Caco-2 (cell line): ENCODE measurements around the gene LARGE2. TPM values are rescaled to one million over a fixed set of nuclear protein-coding genes. Genes with fewer than 3 reads are reported as not detected.
A peak's percentile ranks its signal among the peaks of the same experiment; 100 is the strongest.

Experiments used
- BruUV-seq: library from RNA; stranded (reverse); fragments of 400-500 nt; replicated peaks from 2 replicates; lab custom pipeline; 2021; lab: Mats Ljungman, UMichigan
- CTCF ChIA-PET: fragments of 300-600 bp; sonication (Branson Sonifier 250); formaldehyde crosslinking; loops from one replicate; lab custom pipeline; 2022; ENCODE audit warnings: antibody characterized with exemption; lab: Charles Lee
- POLR2A ChIA-PET: fragments of 300-600 bp; sonication (Branson Sonifier 250); formaldehyde crosslinking; loops from one replicate; lab custom pipeline; 2022; ENCODE audit warnings: antibody characterized with exemption; lab: Charles Lee
- DNase-seq, 2 experiments: peaks; one replicate each; pipeline versions ENCODE4 v3.0.0 to v3.0.0-alpha.2; 2020 to 2022
- H3K27me3 ChIP-seq: replicated peaks from 2 replicates; pipeline ENCODE4 v1.6.0; 2011; ENCODE audit warnings: low read length; ENCODE audit not compliant: control insufficient read depth, insufficient read depth
- H3K36me3 ChIP-seq: 2 replicates; pipeline ENCODE4 v1.5.1; 2011; ENCODE audit warnings: low read length; ENCODE audit not compliant: control insufficient read depth, insufficient read depth
- H3K4me1 ChIP-seq: fragments of 250-450 bp; sonication (Bioruptor Pico); 2 replicates; pipeline ENCODE4 v1.5.1; 2020; ENCODE audit warnings: mild to moderate bottlenecking
- H3K4me3 ChIP-seq: 2 replicates; pipeline ENCODE4 v1.5.1; 2011; ENCODE audit warnings: low read depth, mild to moderate bottlenecking, control low read depth, low read length
- H3K9me3 ChIP-seq: fragments of 250-450 bp; sonication (Bioruptor Pico); 2 replicates; pipeline ENCODE4 v1.5.1; 2020; ENCODE audit warnings: mild to moderate bottlenecking, moderate library complexity
- H3K27ac Mint-ChIP-seq: one replicate; pipeline ENCODE4 v1.8.0; 2022; ENCODE audit warnings: mixed read lengths; ENCODE audit not compliant: unreplicated experiment
- H3K27me3 Mint-ChIP-seq: one replicate; pipeline ENCODE4 v1.8.0; 2022; ENCODE audit warnings: mixed read lengths; ENCODE audit not compliant: insufficient read depth, unreplicated experiment
- H3K36me3 Mint-ChIP-seq: one replicate; pipeline ENCODE4 v1.8.0; 2022; ENCODE audit warnings: mild to moderate bottlenecking, mixed read lengths; ENCODE audit not compliant: insufficient read depth, unreplicated experiment
- H3K4me1 Mint-ChIP-seq: one replicate; pipeline ENCODE4 v1.8.0; 2022; ENCODE audit warnings: low read depth, mixed read lengths; ENCODE audit not compliant: unreplicated experiment
- H3K4me3 Mint-ChIP-seq: one replicate; pipeline ENCODE4 v1.8.0; 2022; ENCODE audit warnings: mild to moderate bottlenecking, moderate library complexity, mixed read lengths; ENCODE audit not compliant: unreplicated experiment
- H3K9me3 Mint-ChIP-seq: one replicate; pipeline ENCODE4 v1.8.0; 2022; ENCODE audit warnings: mixed read lengths; ENCODE audit not compliant: unreplicated experiment
- intact Hi-C: fragments of 100-400 bp; cut with micrococcal nuclease; formaldehyde crosslinking; loops from one replicate; pipeline ENCODE4 v1.10.0; 2022; ENCODE audit not compliant: unreplicated experiment
- total RNA-seq: library from RNA; stranded (reverse); gene quantifications from 2 replicates; pipeline ENCODE4 v1.2.3, GENCODE V29; 2022
- TF ChIP-seq, protein P1 (sequence below), 2 experiments: fragments of 200-600 bp in 1 of 2; IDR thresholded peaks; 1 replicate in 1 of 2; 2 replicates in 1 of 2; pipeline versions ENCODE4 v1.5.1 to v1.8.0; 2011 to 2022; ENCODE audit warnings: antibody characterized with exemption in 1 of 2, control low read depth in 1 of 2, inconsistent platforms in 1 of 2, low read depth in 1 of 2, low read length in 1 of 2, mild to moderate bottlenecking in 1 of 2, moderate library complexity in 1 of 2; ENCODE audit not compliant: insufficient read depth in 1 of 2, severe bottlenecking in 1 of 2, unreplicated experiment in 1 of 2

The LARGE2 gene
- total RNA-seq, 1 experiment from 2014 or later: 67.4 TPM

DNA sequence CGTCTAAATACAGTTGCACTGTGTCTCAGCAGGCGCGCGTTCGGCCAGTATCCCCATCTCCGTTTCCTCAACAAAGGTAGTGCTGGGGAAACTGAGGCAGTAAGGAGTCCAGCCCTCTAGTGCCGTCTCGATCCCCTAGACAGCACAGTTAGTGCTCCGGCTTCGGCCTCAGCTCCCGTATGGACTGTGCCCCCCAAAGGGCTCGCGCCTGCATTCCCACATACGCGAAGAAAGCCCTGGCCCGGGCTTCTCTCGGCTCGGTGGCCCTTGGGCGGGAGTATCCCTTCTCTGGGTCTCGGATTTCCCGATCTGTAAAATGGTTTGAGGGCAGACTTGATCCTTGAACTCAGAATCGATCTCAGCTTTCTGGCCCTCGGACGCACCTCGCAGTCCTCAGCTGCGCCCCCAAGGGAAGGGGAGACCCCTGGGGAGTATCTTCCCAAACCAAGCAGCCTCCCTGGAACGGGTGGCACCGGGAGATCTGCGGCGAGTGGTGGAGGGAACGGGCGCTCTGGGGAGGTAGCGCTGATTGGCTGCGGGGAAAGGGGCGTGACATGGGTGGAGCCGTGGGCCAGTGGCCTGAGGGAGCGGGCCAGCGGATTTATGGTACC, 4.0 kb upstream of the LARGE2 start:
- intact Hi-C loops: loop anchor here (1.0 kb wide), 1 partner anchor 18 kb away; no protein-coding TSS in a partner anchor
- DNase-seq: peak; percentile 88 to 89
- Mint-ChIP-seq H3K27me3 (no peaks in the 10 kb centered on the region), H3K4me1 (peaks cover 6% of the 10 kb centered on the region), H3K36me3 (peaks cover 28% of the 10 kb centered on the region), H3K4me3 (peak overlapping the region; percentile 83), H3K9me3 (no peaks in the 10 kb centered on the region), H3K27ac (peak overlapping the region; percentile 99)
- BruUV-seq: TSS peak; percentile 44
- POLR2A ChIA-PET: interaction anchor here (0.6 to 1.0 kb wide), 6 partner anchors 8 to 1660 kb away, joined by 4 to 5 read pairs (median 4); no protein-coding TSS in a partner anchor
- H3K4me3 ChIP-seq: peak overlapping the region; percentile 92
- CTCF ChIA-PET: interaction anchor here (0.7 to 1.4 kb wide), 5 partner anchors 19 to 147 kb away, joined by 3 to 6 read pairs (median 4); no protein-coding TSS in a partner anchor
- no peaks in the 10 kb centered on the region for H3K27me3 ChIP-seq
- H3K36me3 ChIP-seq: peaks cover 3% of the 10 kb centered on the region
- H3K4me1 ChIP-seq: peaks cover 17% of the 10 kb centered on the region
- H3K9me3 ChIP-seq: no peaks in the 10 kb centered on the region
- TF ChIP-seq, protein P1, sequence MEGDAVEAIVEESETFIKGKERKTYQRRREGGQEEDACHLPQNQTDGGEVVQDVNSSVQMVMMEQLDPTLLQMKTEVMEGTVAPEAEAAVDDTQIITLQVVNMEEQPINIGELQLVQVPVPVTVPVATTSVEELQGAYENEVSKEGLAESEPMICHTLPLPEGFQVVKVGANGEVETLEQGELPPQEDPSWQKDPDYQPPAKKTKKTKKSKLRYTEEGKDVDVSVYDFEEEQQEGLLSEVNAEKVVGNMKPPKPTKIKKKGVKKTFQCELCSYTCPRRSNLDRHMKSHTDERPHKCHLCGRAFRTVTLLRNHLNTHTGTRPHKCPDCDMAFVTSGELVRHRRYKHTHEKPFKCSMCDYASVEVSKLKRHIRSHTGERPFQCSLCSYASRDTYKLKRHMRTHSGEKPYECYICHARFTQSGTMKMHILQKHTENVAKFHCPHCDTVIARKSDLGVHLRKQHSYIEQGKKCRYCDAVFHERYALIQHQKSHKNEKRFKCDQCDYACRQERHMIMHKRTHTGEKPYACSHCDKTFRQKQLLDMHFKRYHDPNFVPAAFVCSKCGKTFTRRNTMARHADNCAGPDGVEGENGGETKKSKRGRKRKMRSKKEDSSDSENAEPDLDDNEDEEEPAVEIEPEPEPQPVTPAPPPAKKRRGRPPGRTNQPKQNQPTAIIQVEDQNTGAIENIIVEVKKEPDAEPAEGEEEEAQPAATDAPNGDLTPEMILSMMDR (IDR thresholded peaks at IDR 0.05; ENCODE audit: insufficient read depth in 1 of 2, low read depth in 1 of 2, low read length in 1 of 2, severe bottlenecking in 1 of 2, unreplicated experiment in 1 of 2): no peak

DNA sequence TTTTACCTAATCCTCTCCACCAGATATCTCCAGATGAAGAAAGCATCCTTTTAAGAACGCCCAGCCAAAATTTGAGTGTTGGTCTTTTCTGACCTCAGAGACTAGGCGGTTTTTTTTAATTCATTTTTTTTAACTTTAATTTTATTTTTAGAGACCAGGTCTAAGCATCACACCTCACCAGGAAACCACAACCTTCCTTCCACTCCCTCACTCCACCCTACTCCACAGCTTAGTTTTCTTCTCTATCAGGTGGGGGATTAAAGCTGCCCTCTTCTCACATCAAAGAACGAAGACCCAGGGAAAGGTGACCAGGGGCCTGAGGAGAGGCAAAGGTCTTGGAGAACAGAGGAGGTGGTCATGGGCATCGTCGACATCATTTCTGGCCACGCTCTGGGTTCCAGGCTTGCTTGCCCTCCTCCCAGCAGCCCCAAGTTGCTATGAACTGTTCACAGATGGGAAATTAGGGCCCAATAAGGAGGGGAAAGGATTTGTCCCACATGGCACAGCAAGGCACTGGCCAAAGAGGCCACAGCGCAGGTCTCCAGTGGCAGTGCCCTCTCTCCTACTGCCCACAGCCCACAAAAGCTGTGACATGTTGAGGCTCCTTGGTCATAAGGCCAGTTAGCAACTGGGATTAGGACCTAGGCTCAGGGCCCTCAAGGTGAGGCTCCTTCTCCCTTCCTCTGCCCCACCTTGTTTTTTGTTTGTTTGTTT, 3.3 kb upstream of the LARGE2 start:
- Mint-ChIP-seq H3K36me3 (peaks cover 30% of the 10 kb centered on the region), H3K27ac (peak overlapping the region; percentile 99), H3K4me1 (peaks cover 8% of the 10 kb centered on the region), H3K9me3 (no peaks in the 10 kb centered on the region), H3K27me3 (no peaks in the 10 kb centered on the region), H3K4me3 (peak overlapping the region; percentile 83)
- H3K9me3 ChIP-seq: no peaks in the 10 kb centered on the region
- intact Hi-C loops: loop anchor here (1.0 kb wide), 1 partner anchor 19 kb away; no protein-coding TSS in a partner anchor
- no TSS peak for BruUV-seq
- no peak for DNase-seq
- TF ChIP-seq, protein P1 (IDR thresholded peaks at IDR 0.05; ENCODE audit: insufficient read depth in 1 of 2, low read depth in 1 of 2, low read length in 1 of 2, severe bottlenecking in 1 of 2, unreplicated experiment in 1 of 2): no peak
- peak overlapping the region; percentile 92 for H3K4me3 ChIP-seq
- H3K4me1 ChIP-seq: peaks cover 17% of the 10 kb centered on the region
- ChIA-PET CTCF (no interaction called here), POLR2A (no interaction called here)
- H3K27me3 ChIP-seq: no peaks in the 10 kb centered on the region
- H3K36me3 ChIP-seq: peaks cover under 1% of the 10 kb centered on the region

DNA sequence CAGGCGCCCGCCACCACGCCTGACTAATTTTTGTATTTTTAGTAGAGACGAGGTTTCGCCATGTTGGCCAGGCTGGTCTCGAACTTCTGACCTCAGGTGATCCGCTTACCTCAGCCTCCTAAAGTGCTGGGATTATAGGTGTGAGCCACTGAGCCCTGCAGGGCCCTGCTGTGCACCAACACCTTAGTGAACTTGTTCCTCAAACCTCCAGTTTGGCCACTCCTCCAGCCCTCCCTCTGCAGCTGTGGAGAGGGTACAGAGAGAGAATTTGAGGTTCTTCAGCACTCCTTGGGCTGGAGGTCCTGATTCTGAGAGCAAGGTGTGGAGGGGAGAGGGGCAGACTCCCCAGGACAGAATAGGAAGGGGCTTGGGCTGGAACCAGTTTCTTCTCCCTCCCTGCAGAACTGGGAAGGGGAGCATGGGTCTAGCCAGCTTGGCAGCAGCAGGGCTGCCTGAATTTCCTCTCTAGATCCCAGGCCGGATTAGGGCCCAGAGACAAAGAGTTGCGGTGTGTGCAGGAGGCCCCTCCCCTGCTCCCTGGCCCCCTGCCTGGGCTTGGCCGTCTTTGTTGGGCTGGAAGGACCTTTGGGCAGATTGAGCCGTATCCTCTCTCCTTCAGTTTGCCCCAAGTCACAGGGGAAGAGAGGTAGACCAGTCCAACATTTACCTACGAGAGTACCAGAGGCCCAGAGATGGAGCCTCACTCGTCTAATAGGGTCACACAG, 2.5 kb upstream of the LARGE2 start:
- H3K27ac Mint-ChIP-seq: no peak overlapping the region
- no peaks in the 10 kb centered on the region for H3K9me3 Mint-ChIP-seq
- BruUV-seq: no TSS peak
- intact Hi-C loops: no loop called here
- peaks cover 14% of the 10 kb centered on the region for H3K4me1 Mint-ChIP-seq
- ChIA-PET POLR2A (no interaction called here), CTCF (no interaction called here)
- H3K4me1 ChIP-seq: peaks cover 17% of the 10 kb centered on the region
- H3K27me3 ChIP-seq: no peaks in the 10 kb centered on the region
- no peaks in the 10 kb centered on the region for H3K27me3 Mint-ChIP-seq
- peaks cover 39% of the 10 kb centered on the region for H3K36me3 Mint-ChIP-seq
- no peak for DNase-seq
- TF ChIP-seq, protein P1 (IDR thresholded peaks at IDR 0.05; ENCODE audit: insufficient read depth in 1 of 2, low read depth in 1 of 2, low read length in 1 of 2, severe bottlenecking in 1 of 2, unreplicated experiment in 1 of 2): no peak
- no peaks in the 10 kb centered on the region for H3K9me3 ChIP-seq
- no peaks in the 10 kb centered on the region; the same call in 1 of the 2 replicates for H3K36me3 ChIP-seq
- no peak overlapping the region for H3K4me3 ChIP-seq
- H3K4me3 Mint-ChIP-seq: peak overlapping the region; percentile 83
